SK-N-SH treated with all-trans-retinoic acid at 6 μM for 48 hours (cell line): ENCODE results near the gene DHX8.

Source experiments
- ATAC-seq: fragments of 200-7000 bp; cut with Tn5 transposase; 3 replicates; pipeline ENCODE4 v1.9.1; 2020; ENCODE audit warnings: mild to moderate bottlenecking, moderate library complexity
- ARNTL ChIP-seq: fragments of 450-650 bp; formaldehyde crosslinking; IDR thresholded peaks from 2 replicates; pipeline ENCODE4 v1.5.0; 2020; ENCODE audit warnings: low read depth, mild to moderate bottlenecking, moderate library complexity, borderline replicate concordance
- BACH2 ChIP-seq: fragments of 250-450 bp; sonication (Bioruptor Pico); IDR thresholded peaks from 2 replicates; pipeline ENCODE4 v1.9.0; 2021; ENCODE audit warnings: mild to moderate bottlenecking, borderline replicate concordance
- CREB5 ChIP-seq: fragments of 250-450 bp; sonication (Bioruptor Pico); IDR thresholded peaks from 2 replicates; pipeline ENCODE4 v1.5.1; 2020; ENCODE audit warnings: low read depth, mild to moderate bottlenecking, moderate library complexity
- CSDC2 ChIP-seq: fragments of 250-450 bp; sonication (Bioruptor Pico); IDR thresholded peaks from 2 replicates; pipeline ENCODE4 v1.5.0; 2020; ENCODE audit warnings: mild to moderate bottlenecking, moderate library complexity
- CSRNP3 ChIP-seq: fragments of 250-450 bp; sonication (Bioruptor Pico); IDR thresholded peaks from 2 replicates; pipeline ENCODE4 v1.5.1; 2021; ENCODE audit warnings: mild to moderate bottlenecking, moderate library complexity
- ESRRG ChIP-seq: fragments of 250-450 bp; sonication (Bioruptor Pico); IDR thresholded peaks from 2 replicates; pipeline ENCODE4 v1.6.1; 2021; ENCODE audit warnings: mild to moderate bottlenecking
- GLIS3 ChIP-seq: fragments of 250-450 bp; sonication (Bioruptor Pico); IDR thresholded peaks from 2 replicates; pipeline ENCODE4 v1.5.0; 2020; ENCODE audit warnings: mild to moderate bottlenecking, moderate library complexity
- ISL1 ChIP-seq: fragments of 250-450 bp; sonication (Bioruptor Pico); IDR thresholded peaks from 2 replicates; pipeline ENCODE4 v2.1.2; 2022; ENCODE audit warnings: mild to moderate bottlenecking, moderate library complexity
- OSR1 ChIP-seq: fragments of 250-450 bp; sonication (Bioruptor Pico); IDR thresholded peaks from 2 replicates; pipeline ENCODE4 v1.8.0; 2022; ENCODE audit warnings: moderate library complexity, mild to moderate bottlenecking, inconsistent platforms
- PATZ1 ChIP-seq: fragments of 250-450 bp; sonication (Bioruptor Pico); IDR thresholded peaks from 2 replicates; pipeline ENCODE4 v1.8.0; 2020; ENCODE audit warnings: mild to moderate bottlenecking, moderate library complexity, borderline replicate concordance
- POU6F1 ChIP-seq: fragments of 250-450 bp; sonication (Bioruptor Pico); IDR thresholded peaks from 2 replicates; pipeline ENCODE4 v1.8.0; 2021; ENCODE audit warnings: low read depth, mild to moderate bottlenecking, moderate library complexity, borderline replicate concordance
- PPARA ChIP-seq: fragments of 250-450 bp; sonication (Bioruptor Pico); IDR thresholded peaks from 2 replicates; pipeline ENCODE4 v1.5.0; 2020; ENCODE audit warnings: mild to moderate bottlenecking, borderline replicate concordance
- RARB ChIP-seq: fragments of 250-450 bp; sonication (Bioruptor Pico); IDR thresholded peaks from 2 replicates; pipeline ENCODE4 v1.8.0; 2021; ENCODE audit warnings: mild to moderate bottlenecking, moderate library complexity
- TCF4 ChIP-seq: fragments of 250-450 bp; sonication (Bioruptor Pico); IDR thresholded peaks from 2 replicates; pipeline ENCODE4 v1.8.0; 2021; ENCODE audit warnings: mild to moderate bottlenecking, moderate library complexity, borderline replicate concordance
- TOX ChIP-seq: fragments of 250-450 bp; sonication (Bioruptor Pico); IDR thresholded peaks from 2 replicates; pipeline ENCODE4 v1.8.0; 2021; ENCODE audit warnings: mild to moderate bottlenecking, moderate library complexity, borderline replicate concordance
- ZC3H10 ChIP-seq: fragments of 250-450 bp; sonication (Bioruptor Pico); IDR thresholded peaks from 2 replicates; pipeline ENCODE4 v1.5.1; 2021; ENCODE audit warnings: mild to moderate bottlenecking, moderate library complexity
- ZFP3 ChIP-seq: fragments of 250-450 bp; sonication (Bioruptor Pico); IDR thresholded peaks from 2 replicates; pipeline ENCODE4 v1.5.0; 2020; ENCODE audit warnings: mild to moderate bottlenecking, moderate library complexity
- ZNF565 ChIP-seq: fragments of 450-650 bp; formaldehyde crosslinking; conservative IDR thresholded peaks from 2 replicates; pipeline ENCODE4 v1.5.0; 2020; ENCODE audit warnings: low read depth, mild to moderate bottlenecking, moderate library complexity
- ZNF70 ChIP-seq: fragments of 450-650 bp; formaldehyde crosslinking; IDR thresholded peaks from 2 replicates; pipeline ENCODE4 v1.5.0; 2020; ENCODE audit warnings: mild to moderate bottlenecking, moderate library complexity
- ZNF8 ChIP-seq: fragments of 450-650 bp; formaldehyde crosslinking; IDR thresholded peaks from 2 replicates; pipeline ENCODE4 v1.5.0; 2020; ENCODE audit warnings: mild to moderate bottlenecking, moderate library complexity
- TF ChIP-seq, protein P1 (sequence below): fragments of 250-450 bp; sonication (Bioruptor Pico); IDR thresholded peaks from 2 replicates; pipeline ENCODE4 v1.5.0; 2020; ENCODE audit warnings: mild to moderate bottlenecking, moderate library complexity

The DHX8 gene

GRCh38 chr17:43553573-43553972, 69.8 kb downstream of the DHX8 start:
- TF ChIP-seq TCF4 (no peak), ZNF565 (no peak), CREB5 (CRISPR knock-in tag) (no peak), CSRNP3 (CRISPR knock-in tag) (no peak), PPARA (CRISPR knock-in tag) (no peak), ISL1 (CRISPR knock-in tag) (no peak), ARNTL (no peak), PATZ1 (no peak), RARB (CRISPR knock-in tag) (no peak), GLIS3 (CRISPR knock-in tag) (no peak), ZNF8 (no peak)
- TF ChIP-seq, protein P1, sequence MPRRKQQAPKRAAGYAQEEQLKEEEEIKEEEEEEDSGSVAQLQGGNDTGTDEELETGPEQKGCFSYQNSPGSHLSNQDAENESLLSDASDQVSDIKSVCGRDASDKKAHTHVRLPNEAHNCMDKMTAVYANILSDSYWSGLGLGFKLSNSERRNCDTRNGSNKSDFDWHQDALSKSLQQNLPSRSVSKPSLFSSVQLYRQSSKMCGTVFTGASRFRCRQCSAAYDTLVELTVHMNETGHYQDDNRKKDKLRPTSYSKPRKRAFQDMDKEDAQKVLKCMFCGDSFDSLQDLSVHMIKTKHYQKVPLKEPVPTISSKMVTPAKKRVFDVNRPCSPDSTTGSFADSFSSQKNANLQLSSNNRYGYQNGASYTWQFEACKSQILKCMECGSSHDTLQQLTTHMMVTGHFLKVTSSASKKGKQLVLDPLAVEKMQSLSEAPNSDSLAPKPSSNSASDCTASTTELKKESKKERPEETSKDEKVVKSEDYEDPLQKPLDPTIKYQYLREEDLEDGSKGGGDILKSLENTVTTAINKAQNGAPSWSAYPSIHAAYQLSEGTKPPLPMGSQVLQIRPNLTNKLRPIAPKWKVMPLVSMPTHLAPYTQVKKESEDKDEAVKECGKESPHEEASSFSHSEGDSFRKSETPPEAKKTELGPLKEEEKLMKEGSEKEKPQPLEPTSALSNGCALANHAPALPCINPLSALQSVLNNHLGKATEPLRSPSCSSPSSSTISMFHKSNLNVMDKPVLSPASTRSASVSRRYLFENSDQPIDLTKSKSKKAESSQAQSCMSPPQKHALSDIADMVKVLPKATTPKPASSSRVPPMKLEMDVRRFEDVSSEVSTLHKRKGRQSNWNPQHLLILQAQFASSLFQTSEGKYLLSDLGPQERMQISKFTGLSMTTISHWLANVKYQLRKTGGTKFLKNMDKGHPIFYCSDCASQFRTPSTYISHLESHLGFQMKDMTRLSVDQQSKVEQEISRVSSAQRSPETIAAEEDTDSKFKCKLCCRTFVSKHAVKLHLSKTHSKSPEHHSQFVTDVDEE (CRISPR knock-in tag): no peak
- no peak for ATAC-seq

DNA sequence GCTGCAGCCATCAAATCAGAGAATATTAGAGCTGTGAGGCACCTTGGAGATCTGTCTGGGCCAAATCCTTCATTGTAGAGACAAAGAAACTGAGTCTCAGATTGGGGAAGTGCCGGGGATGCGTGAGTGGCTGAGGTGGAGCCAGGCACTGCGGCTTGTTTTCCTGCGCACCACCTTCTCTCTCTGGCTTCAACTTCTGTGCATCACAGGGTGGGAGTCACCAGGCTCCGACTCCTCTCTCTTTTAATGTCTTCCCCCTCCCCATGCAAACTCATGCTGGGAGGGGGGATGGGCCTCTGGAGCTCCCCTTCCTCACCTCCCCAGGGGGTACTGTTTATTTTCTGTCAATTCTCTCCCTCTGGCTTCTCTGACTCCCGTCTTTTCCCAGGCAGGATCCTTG, 71.1 kb downstream of the DHX8 start:
- no peak for ATAC-seq
- TF ChIP-seq OSR1 (CRISPR knock-in tag) (no peak), TOX (CRISPR knock-in tag) (no peak), CSRNP3 (CRISPR knock-in tag) (no peak), ZNF70 (CRISPR knock-in tag) (no peak), ZNF565 (no peak), POU6F1 (no peak), ZC3H10 (CRISPR knock-in tag) (no peak), RARB (CRISPR knock-in tag) (no peak), CREB5 (CRISPR knock-in tag) (no peak), ESRRG (no peak), TCF4 (no peak), ZFP3 (no peak), CSDC2 (CRISPR knock-in tag) (no peak), BACH2 (CRISPR knock-in tag) (no peak), ZNF8 (no peak)
- TF ChIP-seq, protein P1 (CRISPR knock-in tag): no peak
